22Rv1 (cell line): ENCODE results near the gene SV2C.

ENCODE experiments used
- H3K27ac ChIP-seq: fragments of 450-650 bp; 2 replicates; pipeline ENCODE4 v1.5.1; 2017
- CTCF ChIP-seq: fragments of 450-650 bp; IDR thresholded peaks from 2 replicates; pipeline ENCODE4 v1.5.1; 2017; ENCODE audit warnings: mild to moderate bottlenecking
- ZFX ChIP-seq: fragments of 450-650 bp; IDR thresholded peaks from 2 replicates; pipeline ENCODE4 v1.6.1; 2017; ENCODE audit warnings: antibody characterized with exemption, borderline replicate concordance

Gene SV2C

GRCh38 chr5:76252437-76252836 lies 169.3 kb downstream of the SV2C start:
- TF ChIP-seq CTCF, result no peak
- TF ChIP-seq ZFX, result no peak

DNA sequence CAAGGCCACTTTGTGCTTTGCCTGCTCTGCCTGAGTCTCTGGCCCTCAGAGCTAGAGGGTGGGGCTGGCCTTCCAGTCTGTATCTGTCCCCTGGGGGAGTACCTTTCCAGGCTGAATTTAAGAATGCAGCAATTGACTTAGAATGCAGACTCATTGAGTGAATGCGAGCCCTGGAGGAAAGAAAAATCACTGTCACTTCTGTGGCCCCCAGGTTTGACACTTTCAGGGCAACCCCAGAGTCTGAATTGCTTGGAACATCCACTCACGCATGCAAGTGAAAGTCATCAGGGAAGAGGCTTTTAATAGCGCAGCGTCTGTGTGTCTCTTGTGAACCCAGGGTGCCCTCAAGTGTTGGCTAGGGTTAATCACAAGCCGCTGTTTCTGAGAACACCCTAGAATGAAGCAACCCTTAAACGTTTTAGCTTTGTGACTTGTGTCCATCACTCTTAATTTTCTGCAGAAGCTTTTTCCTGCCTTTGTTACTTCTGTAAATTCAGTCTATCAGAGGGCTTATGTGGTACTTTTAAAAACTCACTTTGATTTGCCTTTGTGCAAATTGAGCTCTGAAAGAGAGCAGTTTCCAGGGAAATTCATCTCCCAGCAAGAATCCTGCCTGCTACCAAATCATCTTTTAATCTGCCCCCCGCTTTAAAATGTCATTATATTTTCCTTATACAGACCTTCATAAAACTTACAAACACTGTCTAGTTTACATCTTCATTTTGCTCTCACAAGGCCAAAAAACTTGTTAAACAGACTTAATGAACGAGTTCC lies 173.1 kb downstream of the SV2C start:
- TF ChIP-seq CTCF (peak; percentile 78), ZFX (no peak)
- H3K27ac ChIP-seq, result no peak overlapping the region

More at GRCh38 chr5:76252437-76252836, 169.3 kb downstream of the SV2C start:
- no peak overlapping the region for H3K27ac ChIP-seq

DNA sequence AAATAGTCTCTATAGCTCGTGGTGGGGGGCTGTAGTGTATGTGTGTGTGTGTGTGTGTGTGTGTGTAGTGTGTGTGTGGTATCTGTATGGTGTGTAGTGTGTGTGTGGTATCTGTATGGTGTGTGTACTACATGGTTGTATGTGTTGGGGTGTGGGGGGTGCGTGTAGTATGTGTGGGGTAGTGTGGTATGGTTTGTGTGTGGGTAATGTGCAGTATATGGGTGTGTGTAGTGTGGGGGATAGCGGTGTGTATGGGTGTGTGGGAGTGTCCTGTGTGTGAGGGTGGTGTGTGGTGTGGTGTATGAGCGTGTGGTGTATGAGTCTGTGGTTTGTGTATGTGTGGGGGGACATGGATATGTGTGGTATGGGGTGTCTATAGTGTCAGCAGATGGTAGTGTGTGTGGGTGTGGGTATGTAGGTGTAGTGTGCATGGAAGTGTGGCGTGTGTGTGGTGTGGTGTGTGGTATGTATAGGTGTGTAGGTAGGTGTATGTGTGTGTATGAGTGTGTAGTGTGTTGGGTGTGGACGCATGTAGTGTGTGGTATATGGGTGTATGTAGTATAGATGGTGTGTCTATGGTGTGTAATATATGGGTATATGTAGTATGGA lies 174.1 kb downstream of the SV2C start:
- no peak overlapping the region for H3K27ac ChIP-seq
- TF ChIP-seq ZFX, result no peak
- no peak for TF ChIP-seq CTCF

DNA sequence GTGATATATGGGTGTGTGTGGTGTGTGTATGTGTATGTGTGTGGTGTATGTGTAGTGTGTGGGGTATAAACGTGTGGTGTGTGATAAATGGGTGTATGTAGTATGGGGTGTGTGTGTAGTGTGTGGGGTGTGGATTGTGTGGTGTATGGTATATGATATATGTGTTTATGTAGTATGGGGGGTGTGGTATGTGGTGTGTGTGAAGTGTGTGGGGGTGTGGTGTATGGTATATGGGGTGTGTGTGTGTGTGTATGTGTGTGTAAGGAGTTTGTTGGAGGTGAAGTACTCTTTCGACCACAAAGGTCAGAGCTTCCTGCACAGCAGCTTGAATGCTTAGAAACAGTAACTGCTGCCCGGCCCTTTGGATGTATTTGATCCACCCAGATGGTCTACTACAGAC lies 174.7 kb downstream of the SV2C start:
- TF ChIP-seq CTCF, result no peak
- TF ChIP-seq ZFX, result no peak

GRCh38 chr5:76264681-76265080 lies 181.5 kb downstream of the SV2C start:
- no peak overlapping the region for H3K27ac ChIP-seq
- no peak for TF ChIP-seq ZFX
- no peak for TF ChIP-seq CTCF

More for the DNA sequence above, 174.7 kb downstream of the SV2C start:
- no peak overlapping the region for H3K27ac ChIP-seq

- no peak for TF ChIP-seq ZFX
- no peak for TF ChIP-seq CTCF
- no peak overlapping the region for H3K27ac ChIP-seq
These were observed 186.2 kb downstream of the SV2C start for GRCh38 chr5:76269259-76269931.
